Activated T-cell treated with anti-CD3 and anti-CD28 coated beads for 24 hours (primary cell): ENCODE data around the gene DNAJC21.
A peak's percentile ranks its signal among the peaks of the same experiment; 100 is the strongest.

Experiments
- DNase-seq: peaks from one replicate; pipeline ENCODE4 v3.0.0-alpha.2; 2020; ENCODE audit warnings: low read depth

The DNAJC21 gene

DNA sequence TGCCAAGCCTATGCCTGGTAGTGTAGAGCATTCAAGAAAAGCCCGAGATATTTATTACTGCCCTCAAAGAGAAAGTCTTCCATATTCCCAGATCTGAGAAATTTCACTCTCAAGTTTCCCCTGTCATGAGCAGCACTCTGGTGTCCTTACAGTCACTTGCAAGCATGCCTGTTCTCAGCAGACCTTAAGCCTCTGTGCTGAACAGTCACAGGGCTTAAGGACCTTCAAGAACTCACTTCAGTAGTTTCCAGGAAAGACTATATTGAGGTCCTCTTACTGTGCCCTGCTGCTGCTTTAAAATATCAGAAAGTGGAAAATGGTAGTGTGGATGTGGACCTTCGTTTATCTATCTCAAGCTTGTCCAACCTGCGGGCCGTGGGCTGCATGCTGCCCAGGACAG, 53.5 kb downstream of the DNAJC21 start:
- no peak for DNase-seq

DNA sequence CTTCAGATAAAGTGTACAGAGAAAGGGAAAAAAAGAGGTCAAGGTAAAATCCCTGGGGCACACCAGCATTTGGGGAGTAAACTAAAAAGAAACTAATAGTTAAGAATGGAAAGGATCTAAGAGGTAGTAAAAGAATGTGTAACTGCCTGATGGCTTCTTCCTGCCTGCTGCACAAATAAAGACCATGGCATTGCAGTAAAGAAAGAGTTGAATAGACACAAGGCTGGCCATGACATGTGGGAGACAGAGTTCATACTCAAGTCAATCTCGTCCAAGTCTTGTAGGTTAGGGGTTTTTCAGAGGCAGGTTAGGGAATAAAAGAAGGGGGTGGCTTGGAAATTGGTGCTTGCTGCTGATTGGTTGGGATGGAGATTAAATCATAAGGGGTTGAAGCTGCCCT, 57.6 kb downstream of the DNAJC21 start:
- no peak for DNase-seq

DNA sequence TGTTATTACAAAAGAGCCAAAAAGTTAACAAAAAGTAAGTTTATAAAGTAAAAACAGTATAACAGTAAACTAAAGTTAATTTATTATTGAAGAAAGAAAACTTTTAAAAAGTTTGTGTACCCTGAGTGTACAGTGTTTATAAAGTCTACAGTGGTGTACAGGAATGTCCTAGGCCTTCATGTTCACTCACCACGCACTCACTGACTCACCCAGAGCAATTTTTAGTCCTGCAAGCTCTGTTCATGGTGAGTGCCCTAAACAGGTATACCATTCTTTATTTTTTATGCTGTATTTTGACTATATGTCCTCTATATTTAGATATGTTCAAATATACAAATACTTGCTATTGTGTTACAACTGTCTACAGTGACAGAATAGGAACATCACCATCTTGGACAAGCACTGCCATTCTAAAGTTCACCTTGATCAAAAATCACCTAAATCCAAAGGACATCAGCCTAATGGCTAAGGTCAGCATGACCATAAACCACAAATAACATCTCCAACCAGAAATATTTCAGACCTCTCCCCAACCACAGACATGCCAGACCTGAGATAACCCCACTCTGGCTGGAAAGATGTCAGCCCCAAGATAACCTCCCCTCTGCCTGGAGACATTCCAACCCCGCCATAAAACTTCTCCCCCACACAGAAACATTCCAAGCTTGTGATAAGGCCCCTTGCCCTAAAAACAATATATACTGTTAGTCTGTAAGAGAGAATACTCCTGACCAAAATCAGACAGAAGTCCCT, 62.3 kb downstream of the DNAJC21 start:
- DNase-seq: no peak

GRCh38 chr5:34993951-34994350, 64.6 kb downstream of the DNAJC21 start:
- DNase-seq: no peak

- no peak for DNase-seq
These were observed 66.9 kb downstream of the DNAJC21 start for GRCh38 chr5:34996261-34996660.

DNA sequence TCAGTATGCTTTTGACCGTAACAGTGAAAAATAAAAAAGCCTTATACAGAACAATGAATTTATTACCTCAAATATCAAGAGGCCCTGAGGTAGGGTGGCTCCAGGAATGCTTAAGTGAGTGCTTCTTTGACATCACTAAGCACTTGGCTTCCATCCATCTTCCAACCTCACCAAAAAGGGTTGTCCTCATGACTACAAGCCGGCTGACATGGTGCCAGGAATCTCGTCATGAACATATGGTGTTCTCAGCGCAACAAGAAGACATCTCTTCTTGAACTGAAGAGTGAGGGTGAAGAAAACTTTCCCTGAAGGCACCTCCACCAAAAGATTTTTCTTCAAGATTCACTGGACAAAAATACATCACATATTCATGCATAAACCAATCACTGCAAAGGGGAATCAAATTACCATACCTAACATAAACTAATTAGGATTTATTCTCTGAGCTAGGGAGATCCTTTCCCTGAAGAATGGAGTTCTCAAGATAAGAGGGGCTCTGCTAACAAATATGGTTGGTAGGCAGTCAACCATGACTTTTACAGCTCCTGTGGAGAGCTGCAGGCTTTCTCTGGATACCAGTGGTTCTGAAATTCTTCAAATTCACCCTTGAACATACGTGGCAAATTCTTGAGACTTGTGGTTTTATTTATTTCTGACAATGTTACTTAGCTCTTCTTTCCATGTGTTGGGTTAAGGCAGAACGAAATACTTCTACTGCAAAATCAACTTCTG, 68.9 kb downstream of the DNAJC21 start:
- DNase-seq: no peak

- DNase-seq: no peak
These were observed 72.5 kb downstream of the DNAJC21 start for GRCh38 chr5:35001842-35002241.

- no peak for DNase-seq
These were observed 73.1 kb downstream of the DNAJC21 start for GRCh38 chr5:35002459-35002858.

DNA sequence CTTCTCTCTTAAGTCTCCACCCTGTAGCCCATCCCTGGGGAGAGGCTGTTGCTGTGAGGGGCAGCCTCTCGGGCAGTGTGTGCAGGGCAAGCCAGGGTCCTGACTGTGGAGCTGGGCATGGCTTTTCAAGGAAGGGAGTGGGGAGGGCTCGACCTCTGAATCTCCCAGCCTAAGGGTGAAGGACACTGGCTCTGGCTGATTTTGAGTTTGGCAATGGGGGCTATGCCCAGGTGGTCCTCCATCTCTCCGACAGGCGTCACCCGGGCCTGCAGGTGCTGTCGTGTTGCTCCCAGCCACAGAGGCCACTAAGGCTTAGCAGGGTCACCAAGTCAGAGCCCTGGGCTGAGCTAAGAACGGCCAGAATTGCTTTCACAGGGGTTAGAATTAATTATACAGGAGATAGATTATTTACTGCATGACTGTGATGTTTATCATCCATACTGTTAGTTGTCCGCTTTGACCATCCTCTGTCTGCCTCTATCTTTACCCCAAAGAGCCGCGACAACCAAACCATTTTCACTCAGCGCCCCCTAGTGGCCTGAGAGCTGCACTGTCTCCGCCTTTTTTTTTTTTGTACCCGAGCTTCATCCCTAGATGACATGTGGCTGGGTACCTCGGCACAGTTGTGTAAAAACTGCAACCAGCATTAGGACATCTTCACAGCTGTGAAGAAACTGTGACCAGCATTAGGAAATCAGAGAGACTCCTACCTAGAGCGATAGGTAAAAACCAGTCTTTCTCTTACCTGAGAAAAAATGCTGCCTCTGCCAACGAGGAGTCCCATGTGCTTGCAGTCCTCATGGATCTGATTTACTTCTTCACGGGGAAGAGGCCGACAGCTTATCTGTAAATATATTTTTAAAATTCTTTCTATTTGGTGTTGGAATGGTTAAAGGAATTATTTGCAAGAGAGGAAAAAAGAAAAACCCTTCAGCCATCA, 73.9 kb downstream of the DNAJC21 start:
- DNase-seq: peak; percentile 53

- no peak for DNase-seq
These were observed 74.8 kb downstream of the DNAJC21 start for GRCh38 chr5:35004200-35004599.

GRCh38 chr5:35004771-35005170, 75.4 kb downstream of the DNAJC21 start:
- DNase-seq: no peak
